T-helper 2 cell treated with Interferon-gamma antibody and Interleukin-4, amounts not matched to agents 100 ng/mL and 5 ng/mL, for 36 hours (primary cell): ENCODE measurements around the gene CBY3. TPM values are rescaled to one million over a fixed set of nuclear protein-coding genes. Genes with fewer than 3 reads are reported as not detected.
"Not testable (repeated sequence)": the region's sequence is repeated elsewhere in the genome, so short reads cannot be mapped to it uniquely, and the experiment has no call there.

ENCODE experiments used
- intact Hi-C: fragments of 100-400 bp; cut with micrococcal nuclease; formaldehyde crosslinking; loops from one replicate; pipeline ENCODE4 v1.15.1; 2023
- total RNA-seq: library from RNA; stranded (reverse); gene quantifications from 2 replicates; pipeline ENCODE4 v1.2.3, GENCODE V29; 2022

Gene CBY3
- total RNA-seq, 1 donor from 2014 or later, result 0.57 TPM

DNA sequence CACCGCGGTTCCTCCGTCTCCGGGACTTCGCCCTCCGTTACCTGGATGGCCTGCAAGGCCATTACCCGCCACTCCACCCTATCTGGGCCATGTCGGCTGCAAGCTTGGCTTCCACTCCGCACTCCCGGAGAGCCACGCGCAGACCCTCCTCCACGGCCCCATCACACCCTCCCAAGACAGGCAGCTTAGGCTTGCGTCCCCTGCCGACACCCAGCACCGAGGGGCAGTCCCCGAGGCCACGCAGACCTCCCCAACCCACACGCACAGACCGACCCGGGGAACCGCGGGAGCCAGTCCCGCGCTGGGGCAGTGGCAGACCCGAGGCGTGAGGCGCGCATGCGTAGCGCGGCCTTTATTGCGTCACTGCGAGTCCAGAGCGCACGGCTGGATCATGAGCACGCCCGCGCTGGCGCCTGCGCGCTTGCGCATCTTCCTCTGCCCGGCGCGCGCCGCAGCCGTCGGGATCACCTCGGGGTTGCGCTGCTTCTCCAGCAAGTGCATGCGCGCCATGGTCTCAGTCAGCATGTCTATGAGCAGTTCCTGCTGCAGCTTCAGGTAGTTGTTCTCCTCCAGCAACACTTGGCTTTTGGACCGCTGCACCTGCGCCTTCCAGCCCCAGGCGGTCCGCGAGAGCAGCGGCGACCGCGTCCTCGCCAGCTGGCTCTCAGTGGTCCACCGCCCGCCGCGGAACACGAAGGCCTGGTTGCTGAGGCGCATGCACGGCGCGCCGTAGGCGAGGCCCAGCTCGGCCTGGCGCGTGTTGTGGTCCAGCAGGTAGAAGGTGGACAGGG lies 2.4 kb downstream of the CBY3 start:
- intact Hi-C loops, result loop anchor here (1.0 to 5.0 kb wide), 3 partner anchors 20 to 229 kb away; partner anchors contain the start of genes CANX, HNRNPH1 and TBC1D9B

DNA sequence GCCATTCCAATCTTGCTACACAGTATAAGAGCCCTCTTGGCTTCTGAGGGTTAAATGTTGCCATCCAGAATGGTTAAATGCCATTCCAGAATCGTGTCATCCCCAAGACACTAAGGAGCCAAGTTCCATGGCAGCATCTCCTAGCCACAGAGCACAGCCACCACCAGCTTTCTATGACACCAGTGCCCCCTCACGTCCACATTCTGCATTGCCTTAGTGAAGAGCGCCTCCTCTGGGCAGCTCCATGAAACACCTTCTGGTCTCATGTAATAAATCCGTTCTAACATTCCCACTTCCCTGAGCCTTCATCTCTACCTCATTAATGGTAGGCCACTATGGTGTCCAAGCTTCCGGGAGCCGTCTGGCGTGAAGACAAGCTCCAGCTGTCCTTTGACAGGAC lies 12.4 kb downstream of the CBY3 start:
- intact Hi-C loops, result no loop called here

DNA sequence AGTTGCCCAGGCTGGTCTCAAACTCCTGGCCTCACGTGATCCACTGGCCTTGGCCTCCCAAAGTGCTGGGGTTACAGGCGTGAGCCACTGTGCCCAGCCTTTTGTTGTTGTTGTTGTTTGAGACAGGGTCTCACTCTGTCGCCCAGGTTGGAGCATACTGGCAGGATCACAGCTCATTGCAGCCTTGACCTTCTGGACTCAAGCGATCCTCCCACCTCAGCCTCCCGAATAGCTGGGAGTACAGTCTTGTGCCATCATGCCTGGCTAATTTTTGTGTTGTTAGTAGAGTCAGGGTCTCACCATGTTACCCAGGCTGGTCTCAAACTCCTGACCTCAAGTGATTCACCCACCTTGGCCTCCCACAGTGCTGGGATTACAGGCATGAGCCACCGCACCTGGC lies 19.2 kb downstream of the CBY3 start:
- intact Hi-C loops, result not testable (repeated sequence)

DNA sequence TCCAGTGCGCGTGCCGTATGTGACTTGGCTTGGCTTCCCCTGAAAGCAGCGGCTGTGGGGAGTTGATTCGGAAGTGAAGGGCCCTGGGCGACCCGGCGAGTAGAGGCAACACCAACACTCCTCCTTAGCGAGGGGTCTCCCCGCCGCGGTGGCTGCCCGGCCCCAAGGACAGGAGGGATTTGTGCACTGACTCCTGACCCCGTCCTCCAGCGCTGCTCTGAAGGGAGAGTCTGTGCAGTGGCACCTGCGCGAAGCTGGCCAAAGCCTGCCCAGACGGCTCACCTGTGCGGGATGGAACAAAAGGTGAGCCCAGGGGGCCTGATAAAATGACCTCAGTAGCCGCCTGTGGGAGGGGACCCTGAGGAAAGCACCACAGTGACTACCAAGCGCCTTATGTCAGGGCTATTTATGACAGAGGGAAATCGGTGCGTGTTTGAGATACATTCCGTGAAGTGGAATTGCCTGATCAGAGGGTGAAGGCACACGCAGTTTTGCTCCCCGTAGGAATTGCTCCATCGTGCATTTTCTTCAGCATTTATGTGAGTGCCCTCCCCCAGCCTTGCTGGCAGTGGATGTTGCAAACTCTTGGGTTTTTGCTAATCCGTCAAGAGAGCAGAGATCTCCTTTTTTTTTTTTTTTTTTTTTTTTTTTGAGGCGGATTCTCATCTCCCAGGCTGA lies 22.5 kb downstream of the CBY3 start:
- intact Hi-C loops, result not testable (repeated sequence)

DNA sequence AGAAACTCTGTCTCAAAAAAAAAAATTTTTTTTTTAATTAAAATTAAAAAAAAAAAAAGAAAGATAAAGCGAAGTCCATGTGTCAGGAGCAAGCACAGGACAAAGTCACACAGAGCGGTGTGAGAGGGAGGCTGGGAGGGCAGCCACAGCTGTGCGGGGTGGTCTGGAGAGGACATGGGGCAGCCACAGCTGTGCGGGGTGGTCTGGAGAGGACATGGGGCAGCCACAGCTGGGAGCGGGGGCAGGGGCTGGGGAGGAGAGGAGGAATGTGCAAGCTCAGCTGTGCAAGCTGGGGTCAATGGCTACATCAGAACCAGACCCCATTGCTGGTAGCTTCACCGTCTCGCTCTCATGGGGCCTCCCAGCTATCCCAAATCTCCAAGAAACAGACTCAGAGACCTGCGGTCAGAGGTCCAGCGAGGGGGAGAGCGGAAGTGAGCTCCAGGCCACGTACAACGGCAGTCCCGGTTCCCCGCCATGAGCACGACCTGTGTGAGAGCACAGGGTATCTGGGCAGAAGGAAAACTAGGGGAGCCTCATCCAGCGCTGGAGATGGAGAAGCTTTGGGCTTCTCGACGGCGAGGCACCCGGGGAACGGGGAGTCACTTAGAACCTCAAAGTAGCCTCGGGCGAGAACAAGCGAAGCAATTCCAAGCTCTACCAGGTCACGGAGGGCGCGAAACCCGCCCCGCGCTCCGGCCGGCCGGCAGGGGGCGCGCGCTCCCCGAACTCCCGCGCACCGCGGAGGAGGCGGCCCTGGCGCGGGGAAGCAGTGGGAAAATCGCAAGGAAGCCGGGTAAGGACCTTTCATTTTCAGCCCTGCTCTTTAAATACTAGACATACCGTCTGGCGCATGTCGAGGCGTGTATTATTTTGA lies 23.3 kb downstream of the CBY3 start:
- intact Hi-C loops, result not testable (repeated sequence)

DNA sequence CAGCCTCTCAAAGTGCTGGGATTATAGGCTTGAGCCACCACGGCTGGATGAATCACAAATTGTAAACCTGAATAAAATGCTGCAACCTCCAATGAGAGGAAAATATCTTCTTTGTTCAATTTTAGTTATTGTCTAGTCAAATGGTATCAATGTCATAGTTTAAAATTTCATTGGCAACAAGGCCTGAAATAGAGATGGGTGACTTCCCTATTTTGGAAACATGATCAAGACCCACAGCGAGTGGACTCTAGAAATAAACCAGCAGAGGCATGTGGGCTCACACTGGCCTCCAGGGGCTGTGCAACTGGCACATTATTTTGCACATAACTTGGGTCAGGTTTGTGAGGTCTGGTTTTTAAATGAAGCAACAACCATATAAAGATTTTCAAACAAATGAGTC lies 27.7 kb downstream of the CBY3 start:
- intact Hi-C loops, result not testable (repeated sequence)

DNA sequence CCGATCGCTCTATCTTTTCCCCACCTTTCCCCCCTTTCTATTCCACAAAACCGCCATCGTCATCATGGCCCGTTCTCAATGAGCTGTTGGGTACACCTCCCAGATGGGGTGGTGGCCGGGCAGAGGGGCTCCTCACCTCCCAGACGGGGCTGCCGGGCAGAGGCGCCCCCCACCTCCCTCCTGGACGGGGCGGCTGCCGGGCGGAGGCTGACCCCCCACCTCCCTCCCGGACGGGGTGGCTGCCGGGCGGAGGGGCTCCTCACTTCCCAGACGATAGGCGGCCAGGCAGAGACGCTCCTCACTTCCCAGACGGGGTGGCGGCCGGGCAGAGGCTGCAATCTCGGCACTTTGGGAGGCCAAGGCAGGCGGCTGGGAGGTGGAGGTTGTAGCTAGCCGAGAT lies 30.6 kb downstream of the CBY3 start:
- intact Hi-C loops, result not testable (repeated sequence)

DNA sequence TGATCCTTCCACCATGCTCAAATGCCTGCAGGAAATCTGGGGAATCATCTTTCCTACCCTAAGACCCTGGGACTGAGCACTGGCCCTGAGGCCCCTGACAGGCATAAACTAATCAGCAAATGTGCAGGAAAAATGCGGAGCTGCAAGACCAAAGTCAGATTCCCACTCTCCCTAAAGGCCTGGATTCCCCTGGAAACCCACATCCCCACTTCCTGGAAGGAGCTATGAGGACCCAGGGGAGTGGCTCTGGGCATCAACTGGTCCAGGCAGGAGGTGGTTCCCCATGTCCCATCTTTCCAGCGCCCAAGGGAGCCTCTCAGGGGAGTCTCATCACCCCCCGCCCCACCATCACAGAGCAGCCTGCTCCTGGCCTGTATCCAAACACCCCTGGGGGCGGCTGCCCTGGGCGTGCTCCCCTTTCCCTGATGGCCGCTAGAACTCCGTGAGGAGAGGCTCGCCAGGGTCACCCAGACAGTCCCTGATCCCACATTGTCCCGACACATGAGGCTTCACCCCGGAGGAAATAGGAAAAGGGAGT lies 31.6 kb downstream of the CBY3 start:
- intact Hi-C loops, result not testable (repeated sequence)

DNA sequence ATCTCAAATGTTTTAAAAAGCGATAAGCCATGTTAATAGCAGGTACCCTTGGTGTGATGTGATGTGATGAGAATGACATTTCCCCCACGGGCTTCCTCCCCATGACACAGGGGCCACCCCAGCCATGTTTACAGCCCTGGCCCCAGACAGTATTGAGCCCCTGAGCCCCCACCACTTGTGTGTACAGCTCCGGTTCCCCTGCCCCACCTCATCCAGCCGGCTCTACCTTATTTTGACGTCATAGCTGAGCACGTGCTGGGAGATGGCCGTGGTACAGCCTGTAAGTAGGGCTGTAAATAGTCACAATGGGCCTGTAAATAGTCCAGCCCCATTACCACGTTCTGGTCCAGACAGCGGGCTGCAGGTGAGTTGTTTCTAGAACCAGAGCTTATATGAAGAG lies 32.4 kb downstream of the CBY3 start:
- intact Hi-C loops, result no loop called here

DNA sequence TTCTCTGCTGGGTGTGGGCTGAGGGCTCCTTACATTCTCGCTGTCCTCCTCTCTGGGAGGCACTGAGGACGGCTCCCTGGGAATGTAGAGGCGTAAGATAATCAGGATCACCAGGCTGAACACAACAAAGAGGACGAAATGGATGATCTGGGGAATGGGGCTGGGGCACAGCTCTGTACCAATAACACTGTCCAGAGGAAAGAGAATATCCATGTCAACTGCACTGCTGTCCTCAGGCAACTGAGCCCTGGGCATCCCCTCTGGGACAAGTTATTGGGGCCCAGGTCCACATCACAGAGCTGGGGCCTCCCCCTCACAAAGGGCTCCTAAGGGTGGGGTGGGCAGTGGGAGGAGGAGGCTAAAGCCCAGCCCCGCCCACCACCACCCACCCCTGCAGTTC lies 36.1 kb downstream of the CBY3 start:
- intact Hi-C loops, result not testable (repeated sequence)

DNA sequence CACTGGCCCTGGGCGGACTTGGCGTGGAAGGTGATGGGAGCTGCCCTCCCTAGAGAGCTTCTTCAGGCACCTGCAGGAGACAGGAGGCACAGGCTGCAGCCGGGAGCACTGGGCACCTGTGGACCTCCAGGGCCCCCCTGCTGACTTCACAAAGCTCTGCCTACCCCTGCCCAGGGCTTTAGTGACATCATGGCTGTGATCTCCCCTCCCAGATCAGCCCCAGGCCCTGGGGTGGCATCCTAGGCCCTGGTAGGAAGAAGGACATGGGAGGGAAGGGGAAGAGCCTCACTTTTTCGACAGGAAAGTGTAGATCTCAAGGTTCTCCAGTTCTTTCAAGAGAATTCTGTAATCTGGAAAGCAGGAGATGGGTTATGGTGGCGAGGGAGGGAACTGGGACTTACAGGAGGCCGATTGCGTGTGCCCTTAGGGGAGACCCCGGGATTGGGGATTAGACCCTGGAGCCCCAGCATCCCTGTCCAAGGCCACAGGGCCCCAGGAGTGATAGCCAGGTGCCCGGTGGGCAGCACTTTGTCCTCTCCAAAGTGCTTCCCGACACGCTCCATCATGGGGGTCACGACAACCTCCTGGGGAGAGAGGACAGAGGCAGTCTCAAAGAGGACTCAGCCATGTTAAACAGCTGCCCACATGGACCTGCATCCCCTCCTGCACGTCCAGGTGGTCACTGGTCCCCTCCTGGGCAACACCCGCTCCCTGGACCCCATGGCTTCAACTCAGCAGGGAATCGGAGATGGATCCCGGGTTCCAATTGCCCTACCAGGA lies 37.5 kb downstream of the CBY3 start:
- intact Hi-C loops, result not testable (repeated sequence)

DNA sequence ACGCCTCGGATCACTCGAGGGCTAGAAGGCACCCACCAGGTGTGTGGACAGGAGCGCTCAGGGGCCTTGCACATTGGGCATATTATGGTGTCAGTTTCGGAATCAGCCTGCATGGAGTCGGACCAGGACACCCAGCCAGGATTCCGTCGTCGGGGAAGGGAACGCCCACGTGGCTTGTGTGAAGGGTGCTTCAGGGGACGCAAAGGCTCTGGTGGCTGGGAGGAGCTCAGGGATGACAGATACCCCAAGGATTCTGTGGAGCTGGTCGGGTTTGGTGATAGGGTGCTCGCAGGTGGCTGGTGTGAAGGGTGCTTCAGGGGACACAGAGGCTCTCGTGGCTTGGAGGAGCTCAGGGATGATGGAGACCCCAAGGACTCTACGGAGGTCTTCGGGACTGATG lies 38.2 kb downstream of the CBY3 start:
- intact Hi-C loops, result not testable (repeated sequence)

DNA sequence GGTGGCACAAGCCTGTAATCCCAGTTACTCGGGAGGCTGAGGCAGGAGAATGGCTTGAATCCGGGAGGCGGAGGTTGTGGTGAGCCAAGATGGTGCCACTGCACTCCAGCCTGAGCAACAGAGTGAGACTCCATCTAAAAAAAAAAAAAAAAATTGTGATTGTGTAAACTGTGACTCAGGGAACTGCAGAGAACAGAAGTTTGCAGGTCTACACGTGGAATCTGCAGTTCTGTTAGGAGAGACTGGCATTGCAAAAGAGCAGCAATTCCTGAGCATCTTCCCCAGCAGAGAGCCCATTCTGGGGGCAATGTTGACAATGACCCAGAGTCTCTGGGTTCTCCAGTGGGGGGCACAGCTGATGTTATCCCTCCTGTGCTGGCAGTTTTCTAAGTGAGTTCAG lies 39.1 kb downstream of the CBY3 start:
- intact Hi-C loops, result not testable (repeated sequence)

DNA sequence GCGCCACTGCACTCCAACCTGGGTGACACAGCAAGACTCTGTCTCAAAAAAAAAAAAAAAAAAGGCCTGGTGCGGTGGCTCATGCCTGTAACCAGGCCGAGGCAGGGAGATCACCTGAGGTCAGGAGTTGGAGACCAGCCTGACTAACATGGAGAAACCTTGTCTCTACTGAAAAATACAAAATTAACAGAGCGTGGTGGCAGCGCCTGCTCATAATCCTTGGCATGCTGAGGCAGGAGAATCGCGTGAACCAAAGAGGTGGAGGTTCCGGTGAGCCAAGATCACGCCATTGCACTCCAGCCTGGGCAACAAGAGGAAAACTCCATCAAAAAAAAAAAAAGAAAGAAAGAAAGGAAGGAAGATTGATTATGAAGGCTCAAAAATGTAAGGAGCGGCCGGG lies 41.5 kb downstream of the CBY3 start:
- intact Hi-C loops, result not testable (repeated sequence)

DNA sequence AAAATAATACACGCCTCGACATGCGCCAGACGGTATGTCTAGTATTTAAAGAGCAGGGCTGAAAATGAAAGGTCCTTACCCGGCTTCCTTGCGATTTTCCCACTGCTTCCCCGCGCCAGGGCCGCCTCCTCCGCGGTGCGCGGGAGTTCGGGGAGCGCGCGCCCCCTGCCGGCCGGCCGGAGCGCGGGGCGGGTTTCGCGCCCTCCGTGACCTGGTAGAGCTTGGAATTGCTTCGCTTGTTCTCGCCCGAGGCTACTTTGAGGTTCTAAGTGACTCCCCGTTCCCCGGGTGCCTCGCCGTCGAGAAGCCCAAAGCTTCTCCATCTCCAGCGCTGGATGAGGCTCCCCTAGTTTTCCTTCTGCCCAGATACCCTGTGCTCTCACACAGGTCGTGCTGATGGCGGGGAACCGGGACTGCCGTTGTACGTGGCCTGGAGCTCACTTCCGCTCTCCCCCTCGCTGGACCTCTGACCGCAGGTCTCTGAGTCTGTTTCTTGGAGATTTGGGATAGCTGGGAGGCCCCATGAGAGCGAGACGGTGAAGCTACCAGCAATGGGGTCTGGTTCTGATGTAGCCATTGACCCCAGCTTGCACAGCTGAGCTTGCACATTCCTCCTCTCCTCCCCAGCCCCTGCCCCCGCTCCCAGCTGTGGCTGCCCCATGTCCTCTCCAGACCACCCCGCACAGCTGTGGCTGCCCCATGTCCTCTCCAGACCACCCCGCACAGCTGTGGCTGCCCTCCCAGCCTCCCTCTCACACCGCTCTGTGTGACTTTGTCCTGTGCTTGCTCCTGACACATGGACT lies 46.3 kb downstream of the CBY3 start:
- intact Hi-C loops, result not testable (repeated sequence)

DNA sequence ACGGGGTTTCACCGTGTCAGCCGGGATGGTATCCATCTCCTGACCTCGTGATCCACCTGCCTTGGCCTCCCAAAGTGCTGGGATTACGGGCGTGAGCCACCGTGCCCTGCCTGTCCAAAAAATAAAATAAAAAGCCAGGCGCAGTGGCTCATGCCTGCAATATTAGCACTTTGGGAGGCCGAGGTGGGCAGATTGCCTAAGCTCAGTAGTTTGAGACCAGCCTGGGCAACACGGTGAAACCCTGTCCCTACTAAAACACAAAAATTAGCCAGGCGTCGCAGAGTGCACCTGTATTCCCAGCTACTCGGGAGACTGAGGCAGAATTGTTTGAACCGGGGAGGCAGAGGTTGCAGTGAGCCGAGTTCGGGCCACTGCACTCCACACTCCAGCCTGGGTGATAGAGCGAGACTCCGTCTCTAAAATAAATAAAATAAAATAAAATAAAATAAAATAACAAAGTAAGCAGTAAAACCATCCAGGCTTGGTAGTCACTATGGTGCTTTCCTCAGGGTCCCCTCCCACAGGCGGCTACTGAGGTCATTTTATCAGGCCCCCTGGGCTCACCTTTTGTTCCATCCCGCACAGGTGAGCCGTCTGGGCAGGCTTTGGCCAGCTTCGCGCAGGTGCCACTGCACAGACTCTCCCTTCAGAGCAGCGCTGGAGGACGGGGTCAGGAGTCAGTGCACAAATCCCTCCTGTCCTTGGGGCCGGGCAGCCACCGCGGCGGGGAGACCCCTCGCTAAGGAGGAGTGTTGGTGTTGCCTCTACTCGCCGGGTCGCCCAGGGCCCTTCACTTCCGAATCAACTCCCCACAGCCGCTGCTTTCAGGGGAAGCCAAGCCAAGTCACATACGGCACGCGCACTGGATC lies 47.1 kb downstream of the CBY3 start:
- intact Hi-C loops, result not testable (repeated sequence)
